IMR-90 (cell line): ENCODE results near the gene PGC.

Experiments
- MAZ ChIP-seq: IDR thresholded peaks from 2 replicates; pipeline ENCODE4 v1.6.1; 2012; ENCODE audit warnings: low read depth, mild to moderate bottlenecking, low read length, improper control_type of control experiment, moderate library complexity, borderline replicate concordance
- POLR2A ChIP-seq: IDR thresholded peaks from 2 replicates; pipeline ENCODE4 v1.6.1; 2012; ENCODE audit warnings: mild to moderate bottlenecking, low read depth, low read length
- RFX5 ChIP-seq: IDR thresholded peaks from 2 replicates; pipeline ENCODE4 v1.8.0; 2012; ENCODE audit warnings: low read depth, mild to moderate bottlenecking, low read length, moderate library complexity
- SMC3 ChIP-seq: fragments of 150-350 bp; IDR thresholded peaks from 2 replicates; pipeline ENCODE4 v1.6.1; 2016; ENCODE audit warnings: low read depth, mild to moderate bottlenecking, antibody characterized with exemption, low read length, moderate library complexity
- TF ChIP-seq, protein P1 (sequence below): conservative IDR thresholded peaks from 2 replicates; pipeline ENCODE4 v1.5.1; 2012; ENCODE audit warnings: mild to moderate bottlenecking, low read depth, low read length, improper control_type of control experiment
- TF ChIP-seq, protein P2 (sequence below): fragments of 150-350 bp; IDR thresholded peaks from 2 replicates; pipeline ENCODE4 v1.6.1; 2017; ENCODE audit warnings: mild to moderate bottlenecking, antibody characterized with exemption, low read length, low read depth

DNA sequence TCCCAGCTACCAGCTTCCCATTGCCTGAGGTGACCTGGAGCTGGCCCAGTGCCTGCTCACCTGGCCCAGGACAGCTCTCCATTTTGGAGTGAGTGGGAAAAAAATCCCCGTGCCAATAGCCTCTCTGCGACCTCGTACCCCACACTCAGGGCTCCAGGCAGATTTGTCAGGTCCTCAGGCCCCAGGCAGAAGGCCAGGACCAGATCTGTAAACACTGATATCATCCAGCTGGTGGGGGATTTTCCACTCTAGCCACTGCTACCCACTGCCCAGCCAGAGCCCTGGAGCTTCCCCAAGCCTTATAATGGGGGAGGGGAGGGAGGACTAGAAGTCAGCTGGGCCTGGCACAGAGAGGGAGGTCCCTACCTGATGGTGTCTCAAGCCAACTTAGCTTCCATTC, 1.3 kb upstream of the PGC start:
- TF ChIP-seq, protein P1, sequence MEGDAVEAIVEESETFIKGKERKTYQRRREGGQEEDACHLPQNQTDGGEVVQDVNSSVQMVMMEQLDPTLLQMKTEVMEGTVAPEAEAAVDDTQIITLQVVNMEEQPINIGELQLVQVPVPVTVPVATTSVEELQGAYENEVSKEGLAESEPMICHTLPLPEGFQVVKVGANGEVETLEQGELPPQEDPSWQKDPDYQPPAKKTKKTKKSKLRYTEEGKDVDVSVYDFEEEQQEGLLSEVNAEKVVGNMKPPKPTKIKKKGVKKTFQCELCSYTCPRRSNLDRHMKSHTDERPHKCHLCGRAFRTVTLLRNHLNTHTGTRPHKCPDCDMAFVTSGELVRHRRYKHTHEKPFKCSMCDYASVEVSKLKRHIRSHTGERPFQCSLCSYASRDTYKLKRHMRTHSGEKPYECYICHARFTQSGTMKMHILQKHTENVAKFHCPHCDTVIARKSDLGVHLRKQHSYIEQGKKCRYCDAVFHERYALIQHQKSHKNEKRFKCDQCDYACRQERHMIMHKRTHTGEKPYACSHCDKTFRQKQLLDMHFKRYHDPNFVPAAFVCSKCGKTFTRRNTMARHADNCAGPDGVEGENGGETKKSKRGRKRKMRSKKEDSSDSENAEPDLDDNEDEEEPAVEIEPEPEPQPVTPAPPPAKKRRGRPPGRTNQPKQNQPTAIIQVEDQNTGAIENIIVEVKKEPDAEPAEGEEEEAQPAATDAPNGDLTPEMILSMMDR: no peak
- TF ChIP-seq POLR2A: no peak
- no peak for TF ChIP-seq MAZ
- no peak for TF ChIP-seq SMC3
- no peak for TF ChIP-seq RFX5
- TF ChIP-seq, protein P2, sequence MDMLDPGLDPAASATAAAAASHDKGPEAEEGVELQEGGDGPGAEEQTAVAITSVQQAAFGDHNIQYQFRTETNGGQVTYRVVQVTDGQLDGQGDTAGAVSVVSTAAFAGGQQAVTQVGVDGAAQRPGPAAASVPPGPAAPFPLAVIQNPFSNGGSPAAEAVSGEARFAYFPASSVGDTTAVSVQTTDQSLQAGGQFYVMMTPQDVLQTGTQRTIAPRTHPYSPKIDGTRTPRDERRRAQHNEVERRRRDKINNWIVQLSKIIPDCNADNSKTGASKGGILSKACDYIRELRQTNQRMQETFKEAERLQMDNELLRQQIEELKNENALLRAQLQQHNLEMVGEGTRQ: no peak
